Spleen (tissue), 7 donors: Measurements from ENCODE around the gene NFASC.

Source experiments
- CTCF ChIP-seq, 11 experiments: fragments of 200-600 bp in 7 of 11; fragments of 450-650 bp in 4 of 11; sonication (generic) in 4 of 11; IDR thresholded peaks in 8 of 11; conservative IDR thresholded peaks in 3 of 11; 1 replicate in 7 of 11; 2 replicates in 4 of 11; pipeline versions ENCODE4 v1.4.0 to v1.8.0; 2016 to 2021; ENCODE audit warnings: antibody characterized with exemption in 11 of 11, inconsistent platforms in 4 of 11, mild to moderate bottlenecking in 1 of 11
- POLR2A ChIP-seq, 3 donors: fragments of 450-650 bp; IDR thresholded peaks; one replicate each; pipeline ENCODE4 v1.5.1; 2017; ENCODE audit warnings: antibody characterized with exemption in 3 of 3, mild to moderate bottlenecking in 1 of 3
- POLR2AphosphoS5 ChIP-seq, 3 donors: sonication (generic); formaldehyde crosslinking; IDR thresholded peaks; one replicate each; pipeline ENCODE4 v1.5.1; 2017; ENCODE audit warnings: antibody characterized with exemption in 3 of 3
- donor health status: DM: no; HTN: no; CAD: no; lungs with moderate emphysema.
- donor health status: DM: no; HTN: no; CAD: no.
- donor health status: DM: no; HTN: no; CAD: no.

DNA sequence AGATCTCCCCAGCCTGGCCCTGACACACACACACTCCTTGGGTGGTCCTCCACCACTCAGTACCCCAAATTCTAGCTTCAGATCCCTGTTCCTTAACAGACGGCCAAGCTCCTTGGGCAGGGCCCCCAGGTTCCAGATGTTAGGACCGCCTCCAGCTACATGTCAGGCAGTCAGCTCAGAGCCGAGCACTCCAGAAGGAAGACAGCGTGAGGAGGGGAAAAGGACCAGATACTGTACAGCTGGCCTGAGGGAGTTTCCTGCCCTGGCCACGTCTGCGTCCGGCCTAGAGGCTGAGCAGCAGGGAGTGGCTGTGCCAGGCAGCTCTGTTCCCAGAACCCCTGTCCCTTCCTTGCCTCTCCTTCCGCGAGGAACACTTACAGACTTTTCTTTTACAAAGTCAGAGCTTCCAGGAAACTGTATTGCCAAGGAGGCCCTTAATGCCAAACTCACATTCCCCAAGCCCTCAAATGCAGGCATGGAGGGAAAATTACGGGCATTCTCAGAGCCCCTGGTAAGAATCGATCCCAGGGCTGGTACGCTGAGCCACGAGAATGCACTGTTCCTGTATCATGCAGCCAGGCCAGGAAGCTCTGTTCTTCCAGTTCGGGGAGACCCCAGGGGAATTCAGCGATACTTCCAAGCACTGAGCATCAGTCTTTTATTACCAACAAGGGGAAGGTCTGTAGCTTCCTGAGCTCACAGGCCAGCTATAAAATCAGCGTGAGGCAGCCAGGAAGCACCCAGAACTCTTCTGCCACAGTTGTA, 127.1 kb downstream of the NFASC start:
- TF ChIP-seq POLR2A (IDR thresholded peaks at IDR 0.05) (no peak), CTCF (IDR thresholded peaks at IDR 0.05 in 8 of 11, conservative IDR thresholded peaks at IDR 0.05 in 3 of 11) (no peak), POLR2AphosphoS5 (IDR thresholded peaks at IDR 0.05) (peak in 1 of 3 donors; percentile 57)
